Mucosa of gallbladder (tissue), 1 donor: ENCODE data around the gene BCL2. TPM values are rescaled to one million over a fixed set of nuclear protein-coding genes. Genes with fewer than 3 reads are reported as not detected.
"Not testable (repeated sequence)": the region's sequence is repeated elsewhere in the genome, so short reads cannot be mapped to it uniquely, and the experiment has no call there.

Source experiments
- DNase-seq: peaks from one replicate; pipeline ENCODE4 v3.0.0-alpha.2; 2020; ENCODE audit warnings: low spot score
- total RNA-seq: library from RNA; stranded (reverse); gene quantifications from one replicate; pipeline ENCODE4 v1.2.1, GENCODE V29; 2021
- donor health status: DM: no; HTN: no; CAD: no.

The BCL2 gene
- total RNA-seq, 1 donor from 2014 or later: 18.5 TPM

GRCh38 chr18:63234841-63235240 lies 84.7 kb downstream of the BCL2 start:
- DNase-seq: no peak

GRCh38 chr18:63234432-63234831 lies 85.1 kb downstream of the BCL2 start:
- no peak for DNase-seq

- no peak for DNase-seq
Observed at GRCh38 chr18:63233334-63233733, 86.2 kb downstream of the BCL2 start.

GRCh38 chr18:63232826-63233225 lies 86.7 kb downstream of the BCL2 start:
- no peak for DNase-seq

- DNase-seq: no peak
Observed at GRCh38 chr18:63229971-63230370, 89.6 kb downstream of the BCL2 start.

GRCh38 chr18:63225434-63225833 lies 94.1 kb downstream of the BCL2 start:
- no peak for DNase-seq

- DNase-seq: no peak
Observed at GRCh38 chr18:63224630-63225029, 94.9 kb downstream of the BCL2 start.

GRCh38 chr18:63223837-63224236 lies 95.7 kb downstream of the BCL2 start:
- no peak for DNase-seq

- no peak for DNase-seq
Observed at GRCh38 chr18:63220903-63221302, 98.7 kb downstream of the BCL2 start.

GRCh38 chr18:63218472-63218871 lies 101.1 kb downstream of the BCL2 start:
- DNase-seq: no peak

GRCh38 chr18:63216516-63217311 lies 102.9 kb downstream of the BCL2 start:
- no peak for DNase-seq

- DNase-seq: no peak
Observed at GRCh38 chr18:63213936-63214671, 105.5 kb downstream of the BCL2 start.

GRCh38 chr18:63213331-63213900 lies 106.2 kb downstream of the BCL2 start:
- DNase-seq: no peak

- no peak for DNase-seq
Observed at GRCh38 chr18:63210521-63210920, 109.0 kb downstream of the BCL2 start.

- DNase-seq: no peak
Observed at GRCh38 chr18:63208676-63209075, 110.9 kb downstream of the BCL2 start.

- DNase-seq: no peak
Observed at GRCh38 chr18:63207835-63208234, 111.7 kb downstream of the BCL2 start.

GRCh38 chr18:63207143-63207790 lies 112.3 kb downstream of the BCL2 start:
- DNase-seq: no peak

- no peak for DNase-seq
Observed at GRCh38 chr18:63206433-63207142, 113.0 kb downstream of the BCL2 start.

GRCh38 chr18:63205791-63206252 lies 113.7 kb downstream of the BCL2 start:
- DNase-seq: no peak

GRCh38 chr18:63203497-63203896 lies 116.1 kb downstream of the BCL2 start:
- no peak for DNase-seq

GRCh38 chr18:63202828-63203227 lies 116.7 kb downstream of the BCL2 start:
- no peak for DNase-seq

- not testable (repeated sequence) for DNase-seq
Observed at GRCh38 chr18:63201456-63201855, 118.1 kb downstream of the BCL2 start.
